Measurements from ENCODE around the gene UBE2G1.

- TF ChIP-seq, protein P1, sequence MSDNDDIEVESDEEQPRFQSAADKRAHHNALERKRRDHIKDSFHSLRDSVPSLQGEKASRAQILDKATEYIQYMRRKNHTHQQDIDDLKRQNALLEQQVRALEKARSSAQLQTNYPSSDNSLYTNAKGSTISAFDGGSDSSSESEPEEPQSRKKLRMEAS (IDR thresholded peaks at IDR 0.05), result no peak
- no peak for TF ChIP-seq CTCF (IDR thresholded peaks at IDR 0.05)
- TF ChIP-seq HDAC2 (IDR thresholded peaks at IDR 0.05), result no peak
- TF ChIP-seq POLR2A (IDR thresholded peaks at IDR 0.05; ENCODE audit: low read length), result no peak
Observed at GRCh38 chr17:4247361-4247970, 119.0 kb downstream of the UBE2G1 start.
